OCI-M1 (cell line): ENCODE results near the gene GPR107.

Source experiments
- DNase-seq: peaks from one replicate; lab custom pipeline; 2025; lab: John Stamatoyannopoulos, UW

GPR107 gene

GRCh38 chr9:130027533-130028365, 26.0 kb upstream of the GPR107 start:
- DNase-seq, result no peak

- no peak for DNase-seq
These were observed 25.0 kb upstream of the GPR107 start for GRCh38 chr9:130028493-130029222.

GRCh38 chr9:130029223-130029973, 24.3 kb upstream of the GPR107 start:
- DNase-seq, result no peak

DNA sequence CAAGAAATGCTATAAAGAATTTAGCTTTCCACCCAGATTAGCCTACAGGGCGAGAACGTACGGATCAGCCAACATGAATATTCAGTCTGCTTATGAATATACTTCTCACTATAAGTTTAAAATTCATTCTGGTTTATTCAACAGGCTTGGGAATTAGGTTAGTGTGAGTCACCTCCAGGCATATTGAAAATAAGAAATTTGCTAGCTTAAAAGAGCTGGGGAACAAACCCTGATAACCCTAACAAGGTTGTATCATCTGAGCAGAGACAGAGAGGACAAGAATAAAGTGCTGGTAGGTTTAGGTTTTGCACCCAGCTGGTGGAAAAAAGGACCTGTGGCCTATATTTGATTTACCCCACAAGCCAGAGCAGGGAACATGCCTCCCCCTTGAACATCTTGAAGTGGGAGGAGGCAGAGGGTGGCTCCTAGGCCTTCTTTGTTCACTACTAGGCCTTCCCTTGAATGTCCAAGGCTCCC, 23.0 kb upstream of the GPR107 start:
- DNase-seq, result no peak

- no peak for DNase-seq
These were observed 19.1 kb upstream of the GPR107 start for GRCh38 chr9:130034570-130034969.

- DNase-seq, result no peak
These were observed 17.6 kb upstream of the GPR107 start for GRCh38 chr9:130036099-130036498.

- peak; percentile 52 for DNase-seq
These were observed 14.1 kb upstream of the GPR107 start for GRCh38 chr9:130039528-130040147.

- DNase-seq, result no peak
These were observed 12.6 kb upstream of the GPR107 start for GRCh38 chr9:130040984-130041647.

DNA sequence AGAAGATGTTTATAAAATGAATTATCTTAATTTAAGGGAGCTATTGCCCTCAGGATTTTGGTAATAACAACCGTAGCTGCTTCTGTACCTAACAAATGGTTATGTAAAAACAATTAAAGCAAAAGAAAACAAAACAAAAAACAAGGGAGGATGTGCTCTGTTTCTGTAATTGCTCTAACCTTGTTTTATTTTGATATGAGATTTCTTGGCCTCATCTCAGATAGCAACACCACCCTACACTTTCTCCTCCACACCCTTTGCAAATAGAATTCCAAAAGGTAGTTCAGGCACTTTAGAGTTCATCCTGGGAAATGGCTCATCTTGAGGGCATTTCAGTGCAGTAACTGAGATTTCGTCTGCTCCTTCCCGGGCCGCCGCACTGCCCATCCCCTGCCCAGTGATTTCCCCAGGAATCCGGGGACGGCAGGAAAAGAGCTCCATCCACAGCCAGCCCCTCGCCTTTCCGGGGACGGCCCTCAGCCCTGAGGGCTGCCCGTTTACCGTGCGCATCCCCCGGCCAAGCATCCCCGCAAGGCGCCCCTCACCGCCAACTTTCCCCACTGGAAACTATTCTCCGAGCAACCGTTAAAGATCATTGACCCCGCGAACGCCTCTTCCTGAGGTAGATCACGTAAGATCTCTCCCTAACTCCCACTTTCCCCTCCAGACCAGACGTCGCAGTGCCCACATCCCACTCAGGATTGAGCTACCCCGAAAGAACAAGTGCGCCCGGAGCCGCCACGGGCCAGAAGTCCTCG, 11.9 kb upstream of the GPR107 start:
- no peak for DNase-seq

DNA sequence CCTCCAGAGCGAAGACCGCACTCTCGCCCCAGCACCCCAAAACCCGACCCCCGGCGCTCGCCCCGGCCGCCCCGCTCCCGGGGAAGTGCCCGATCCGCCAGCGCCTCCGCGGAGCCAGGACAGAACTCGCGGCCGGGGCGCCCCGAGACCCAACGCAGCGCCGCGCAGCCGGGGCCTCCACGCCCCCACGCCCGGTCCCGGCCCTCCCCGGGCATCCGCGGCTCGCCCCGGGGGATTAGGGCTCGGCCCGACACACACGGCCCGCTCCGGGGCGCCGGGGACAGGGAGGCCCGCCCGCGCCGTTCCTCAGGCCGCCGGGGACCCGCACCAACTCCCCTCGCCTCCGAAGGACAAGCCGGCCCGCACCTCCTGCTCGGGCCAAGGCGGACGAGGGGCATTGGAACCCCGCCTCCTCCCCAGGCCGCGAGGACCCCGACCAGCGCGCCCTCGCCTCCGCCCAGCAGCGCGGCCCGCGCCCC, 11.3 kb upstream of the GPR107 start:
- no peak for DNase-seq

DNA sequence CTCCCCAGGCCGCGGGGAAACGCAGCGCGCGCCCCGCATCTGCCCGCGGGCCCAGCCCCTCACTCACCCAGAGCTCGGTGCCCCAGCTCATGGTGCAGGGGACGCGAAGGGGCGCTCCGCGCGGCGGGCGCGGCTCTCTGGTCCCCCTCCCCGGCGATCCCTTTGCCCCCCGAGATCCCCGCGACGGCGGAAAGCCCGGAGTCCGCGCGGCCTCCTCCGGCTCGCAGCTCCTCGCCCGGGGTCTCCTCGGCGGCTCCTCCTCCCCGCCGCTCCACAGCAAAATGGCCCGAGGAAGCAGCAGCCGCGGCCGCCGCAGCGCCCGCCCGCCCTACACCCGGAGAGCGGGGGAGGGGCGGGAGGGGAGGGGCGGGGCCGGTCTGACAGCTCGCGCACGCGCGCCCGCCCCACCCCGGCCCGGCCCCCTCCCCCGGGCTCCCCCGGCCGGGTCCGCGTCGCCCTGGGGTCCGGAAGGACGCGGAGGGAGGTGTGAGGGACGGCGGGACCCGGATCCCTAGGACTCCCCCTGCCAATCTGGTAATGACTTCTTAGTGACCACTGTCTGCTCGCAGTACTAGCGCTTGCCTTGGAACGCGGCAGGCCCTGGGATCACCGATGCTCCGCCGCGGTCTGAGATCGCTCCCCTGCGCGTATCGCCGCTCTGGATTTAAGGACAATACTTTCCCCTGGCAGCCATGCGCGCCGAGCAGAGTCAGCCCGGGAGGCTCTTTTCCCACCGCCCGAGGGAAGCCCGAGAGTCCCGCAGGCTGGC, 10.6 kb upstream of the GPR107 start, which contains the start of gene FNBP1:
FNBP1 (minus strand) TSS at position 305 of the 769 bp plus-strand sequence; CDS start at position 91, 214 bp downstream.
- peak; percentile 90 for DNase-seq

- DNase-seq, result no peak
These were observed 9.8 kb upstream of the GPR107 start for GRCh38 chr9:130043654-130044623.

- DNase-seq, result no peak
These were observed 7.8 kb upstream of the GPR107 start for GRCh38 chr9:130045725-130046450.

DNA sequence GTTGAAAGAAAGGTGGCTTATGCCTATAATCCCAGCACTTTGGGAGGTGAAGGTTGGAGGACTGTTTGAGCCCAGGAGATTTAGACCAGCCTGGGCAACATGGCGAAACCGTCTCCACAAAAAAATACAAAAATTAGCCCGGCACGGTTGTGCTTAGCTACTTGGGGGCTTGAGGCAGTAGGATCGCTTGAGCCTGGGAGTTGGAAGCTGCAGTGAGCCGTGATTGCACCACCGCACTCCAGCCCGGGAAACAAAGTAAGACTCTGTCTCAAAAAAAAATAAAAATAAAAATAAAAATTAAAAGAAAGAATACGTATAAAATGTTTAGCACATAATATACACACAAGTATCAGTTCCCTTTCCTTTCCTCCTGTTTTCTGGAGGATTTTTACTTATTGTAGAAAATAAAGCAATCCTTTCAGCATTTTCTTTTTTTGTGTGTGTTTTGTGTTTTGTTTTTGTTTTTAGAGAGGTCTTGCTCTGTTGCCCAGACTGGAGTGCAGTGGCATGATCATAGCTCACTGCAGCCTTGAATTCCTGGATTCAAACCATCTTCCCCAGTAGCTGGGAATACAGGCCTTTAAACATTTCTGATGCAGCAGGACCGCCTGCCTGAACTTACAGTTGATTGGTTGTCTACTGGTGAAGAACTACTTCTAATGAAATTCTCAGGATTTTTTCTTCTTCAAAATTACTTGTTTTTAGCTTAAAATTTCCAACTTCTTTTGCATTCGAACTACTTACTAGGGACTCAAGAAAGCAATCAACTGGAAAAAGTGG, 4.1 kb upstream of the GPR107 start:
- DNase-seq, result no peak

DNA sequence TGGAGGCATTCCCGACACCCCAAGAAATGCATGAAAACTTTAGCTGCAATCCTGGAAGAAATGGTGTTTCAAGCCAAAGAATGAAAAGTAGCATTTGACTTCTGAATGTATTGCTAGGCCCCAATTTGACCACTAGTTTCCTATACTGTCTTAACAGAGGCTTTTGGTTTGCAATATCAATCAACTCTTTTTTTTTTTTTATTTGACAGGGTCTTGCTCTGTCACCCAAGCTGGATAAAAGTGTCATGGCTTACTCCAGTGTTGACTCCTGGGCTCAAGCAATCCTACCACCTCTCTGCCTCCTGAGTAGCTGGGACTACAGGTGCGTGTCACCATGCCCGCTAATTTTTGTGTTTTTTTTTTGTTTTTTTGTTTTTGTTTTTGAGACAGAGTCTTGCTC, 3.2 kb upstream of the GPR107 start:
- no peak for DNase-seq

- no peak for DNase-seq
These were observed 1.9 kb upstream of the GPR107 start for GRCh38 chr9:130051855-130052254.

DNA sequence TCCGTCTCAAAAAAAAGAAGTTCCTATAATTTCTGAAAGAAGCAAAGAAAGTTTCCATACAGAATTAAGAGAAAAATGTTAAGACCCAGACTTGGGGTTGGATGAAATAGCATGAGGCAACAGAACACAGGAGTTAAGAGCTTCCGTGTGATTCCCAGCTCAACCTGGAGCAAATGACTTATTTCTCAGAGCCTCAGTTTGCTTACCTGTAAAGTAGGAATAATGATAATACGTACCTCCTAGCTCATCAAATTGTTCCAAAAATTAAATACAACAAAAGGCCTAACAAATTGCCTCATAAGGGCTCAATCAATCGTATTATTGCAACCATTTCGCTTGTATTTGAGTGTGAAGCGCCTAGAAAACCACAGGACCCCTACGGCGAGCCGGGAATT, 600 bp upstream of the GPR107 start:
- DNase-seq, result no peak
